ENCODE measurements around the gene ACTL8.

Gene ACTL8

GRCh38 chr1:17849216-17849615 is 94.1 kb downstream of the ACTL8 start:
- in situ Hi-C loops (cut with HindIII; ENCODE audit: low sequenced_read_pairs), result no loop called here
- TF ChIP-seq, protein P1, sequence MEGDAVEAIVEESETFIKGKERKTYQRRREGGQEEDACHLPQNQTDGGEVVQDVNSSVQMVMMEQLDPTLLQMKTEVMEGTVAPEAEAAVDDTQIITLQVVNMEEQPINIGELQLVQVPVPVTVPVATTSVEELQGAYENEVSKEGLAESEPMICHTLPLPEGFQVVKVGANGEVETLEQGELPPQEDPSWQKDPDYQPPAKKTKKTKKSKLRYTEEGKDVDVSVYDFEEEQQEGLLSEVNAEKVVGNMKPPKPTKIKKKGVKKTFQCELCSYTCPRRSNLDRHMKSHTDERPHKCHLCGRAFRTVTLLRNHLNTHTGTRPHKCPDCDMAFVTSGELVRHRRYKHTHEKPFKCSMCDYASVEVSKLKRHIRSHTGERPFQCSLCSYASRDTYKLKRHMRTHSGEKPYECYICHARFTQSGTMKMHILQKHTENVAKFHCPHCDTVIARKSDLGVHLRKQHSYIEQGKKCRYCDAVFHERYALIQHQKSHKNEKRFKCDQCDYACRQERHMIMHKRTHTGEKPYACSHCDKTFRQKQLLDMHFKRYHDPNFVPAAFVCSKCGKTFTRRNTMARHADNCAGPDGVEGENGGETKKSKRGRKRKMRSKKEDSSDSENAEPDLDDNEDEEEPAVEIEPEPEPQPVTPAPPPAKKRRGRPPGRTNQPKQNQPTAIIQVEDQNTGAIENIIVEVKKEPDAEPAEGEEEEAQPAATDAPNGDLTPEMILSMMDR (IDR thresholded peaks at IDR 0.05; ENCODE audit: low read depth, low read length), result peak; percentile 50
- DNase-seq (ENCODE audit: low read depth, low spot score), result no peak
- H3K4me3 ChIP-seq (ENCODE audit: low read depth, low read length), result no peak overlapping the region

DNA sequence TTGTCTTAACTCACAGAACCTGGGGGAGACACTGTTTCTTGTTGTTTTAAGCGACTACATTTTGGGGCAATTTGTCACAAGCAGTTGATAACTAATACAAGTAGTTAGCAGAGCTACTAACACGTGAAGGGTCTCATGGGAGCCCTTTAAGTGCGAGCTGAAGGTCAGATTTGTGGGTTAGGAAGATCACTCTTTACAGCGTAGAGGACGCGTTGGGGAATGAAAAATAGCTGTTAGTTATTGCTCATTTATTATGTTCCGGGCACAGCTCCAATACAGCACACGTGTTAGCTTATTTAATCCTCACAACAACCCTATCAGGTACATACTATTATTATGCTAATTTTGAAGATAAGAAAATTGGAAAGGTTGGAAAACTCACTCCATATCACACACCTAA is 95.9 kb downstream of the ACTL8 start:
- no peak for DNase-seq (ENCODE audit: low read depth, low spot score)
- in situ Hi-C loops (cut with HindIII; ENCODE audit: low sequenced_read_pairs), result no loop called here
- H3K4me3 ChIP-seq (ENCODE audit: low read depth, low read length), result no peak overlapping the region
- TF ChIP-seq, protein P1 (IDR thresholded peaks at IDR 0.05; ENCODE audit: low read depth, low read length), result no peak

DNA sequence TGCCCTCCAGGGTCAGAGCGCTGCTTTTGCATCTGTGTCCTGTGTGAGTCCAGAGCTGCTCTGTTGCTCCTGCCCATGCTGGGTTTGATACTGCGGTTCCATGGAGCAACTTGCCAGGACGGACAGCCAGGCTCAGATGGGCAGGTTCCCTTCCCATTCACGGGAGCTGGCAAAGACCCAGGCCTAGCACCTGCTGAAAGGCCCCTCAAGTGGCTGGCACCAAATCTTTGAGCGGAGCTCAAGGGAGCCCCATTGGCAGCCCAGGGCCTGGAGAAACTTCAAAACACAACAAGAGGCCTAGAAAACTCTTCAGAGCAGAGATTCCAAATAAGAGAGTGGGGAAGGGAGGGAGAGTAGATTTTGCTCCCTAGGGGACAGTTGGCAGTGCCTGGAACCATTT is 97.2 kb downstream of the ACTL8 start:
- H3K4me3 ChIP-seq (ENCODE audit: low read depth, low read length), result no peak overlapping the region
- DNase-seq (ENCODE audit: low read depth, low spot score), result no peak
- TF ChIP-seq, protein P1 (IDR thresholded peaks at IDR 0.05; ENCODE audit: low read depth, low read length), result no peak
- in situ Hi-C loops (cut with HindIII; ENCODE audit: low sequenced_read_pairs), result no loop called here

DNA sequence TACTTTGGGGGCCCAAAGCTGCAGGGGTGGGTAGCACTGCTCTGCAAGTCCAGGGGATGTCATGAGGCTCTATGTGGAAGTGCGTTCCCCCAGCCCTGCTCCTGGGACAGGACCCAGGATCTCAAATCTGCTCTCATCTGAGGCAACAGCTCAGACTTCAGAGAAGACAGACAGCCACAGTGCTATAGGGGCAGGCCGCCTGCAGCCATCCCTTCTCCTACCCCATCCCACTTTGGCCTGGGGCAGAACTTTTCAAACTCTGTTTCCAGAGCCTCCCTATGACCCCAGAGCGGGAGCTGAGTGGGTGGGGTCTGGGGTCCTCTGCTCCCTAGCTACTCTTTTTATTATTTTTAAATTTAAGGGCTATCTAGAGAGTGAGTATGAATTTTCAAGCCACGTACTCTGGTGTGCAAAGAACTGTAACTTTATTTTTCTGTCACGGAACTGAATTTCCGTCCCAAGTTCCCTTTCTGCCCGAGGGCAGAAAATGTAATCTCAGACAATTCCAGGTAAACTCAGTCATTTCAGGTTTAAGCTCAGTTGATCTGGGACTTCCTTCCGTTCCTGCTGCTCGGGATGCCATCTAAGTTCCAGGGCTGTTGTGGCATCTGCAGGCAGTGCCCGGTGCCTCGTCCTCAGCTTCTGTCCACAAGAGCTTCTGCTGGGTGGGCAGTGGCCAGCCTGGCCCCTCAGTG is 98.3 kb downstream of the ACTL8 start:
- TF ChIP-seq, protein P1 (IDR thresholded peaks at IDR 0.05; ENCODE audit: low read depth, low read length), result no peak
- no peak for DNase-seq (ENCODE audit: low read depth, low spot score)
- H3K4me3 ChIP-seq (ENCODE audit: low read depth, low read length), result no peak overlapping the region
- in situ Hi-C loops (cut with HindIII; ENCODE audit: low sequenced_read_pairs), result no loop called here

DNA sequence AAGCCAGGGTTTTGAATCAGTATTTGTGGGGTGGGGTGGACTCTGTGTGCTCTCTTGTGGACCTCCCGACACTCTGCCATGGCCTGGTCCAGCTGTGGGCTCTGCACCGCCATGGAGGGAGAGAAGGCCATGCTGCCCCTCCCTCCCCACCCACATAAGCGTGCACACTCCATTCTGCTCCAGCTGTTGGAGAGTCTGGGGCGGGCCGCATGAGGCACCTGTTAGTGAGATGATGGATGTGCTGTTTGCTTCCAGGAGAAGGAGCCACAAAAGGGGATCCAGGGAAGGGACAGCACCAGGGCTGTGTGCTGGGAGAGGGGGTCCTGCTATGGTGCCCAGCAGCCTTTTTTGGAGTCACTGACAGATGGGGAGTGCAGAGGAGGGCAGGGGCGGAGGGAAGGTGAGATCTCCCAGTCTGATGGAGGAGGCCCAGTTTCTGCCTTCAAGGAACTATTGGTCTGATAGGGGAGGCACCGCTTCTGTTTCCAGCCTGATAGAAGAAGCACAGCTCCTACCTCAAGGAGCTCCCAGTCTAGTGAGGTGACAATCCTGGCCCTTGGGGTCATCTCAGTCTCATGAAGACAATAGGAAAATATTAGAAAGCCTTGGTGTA is 101.5 kb downstream of the ACTL8 start:
- no peak for DNase-seq (ENCODE audit: low read depth, low spot score)
- H3K4me3 ChIP-seq (ENCODE audit: low read depth, low read length), result no peak overlapping the region
- in situ Hi-C loops (cut with HindIII; ENCODE audit: low sequenced_read_pairs), result no loop called here
- TF ChIP-seq, protein P1 (IDR thresholded peaks at IDR 0.05; ENCODE audit: low read depth, low read length), result no peak

DNA sequence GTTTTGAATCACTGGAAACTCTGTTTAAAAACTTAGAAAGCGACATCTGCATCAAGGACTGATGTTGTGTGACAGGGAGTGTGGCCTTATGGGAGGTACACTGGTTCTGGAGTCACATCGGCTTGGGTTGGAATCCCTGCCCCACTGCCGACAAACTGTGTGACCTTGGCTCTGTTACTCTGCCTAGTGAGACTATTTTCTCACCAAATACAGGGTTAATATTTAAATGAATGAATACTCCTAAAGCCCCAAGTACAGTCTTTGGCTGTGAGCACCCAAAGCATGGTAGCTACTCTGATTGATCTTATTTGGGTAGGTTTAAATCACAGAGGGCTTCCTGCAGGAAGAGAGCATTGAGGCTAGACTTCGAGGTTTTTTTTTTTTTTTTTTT is 102.0 kb downstream of the ACTL8 start:
- no peak overlapping the region for H3K4me3 ChIP-seq (ENCODE audit: low read depth, low read length)
- TF ChIP-seq, protein P1 (IDR thresholded peaks at IDR 0.05; ENCODE audit: low read depth, low read length), result no peak
- in situ Hi-C loops (cut with HindIII; ENCODE audit: low sequenced_read_pairs), result no loop called here
- DNase-seq (ENCODE audit: low read depth, low spot score), result no peak
